ENCODE measurements around the gene SLC29A3.

- TF ChIP-seq RAD21 (IDR thresholded peaks at IDR 0.05; ENCODE audit: low read length) = no peak
- no peak for TF ChIP-seq CTCF (IDR thresholded peaks at IDR 0.05)
Observed at GRCh38 chr10:71308985-71309384, 10.1 kb upstream of the SLC29A3 start.

All from SK-N-SH (cell line).